Suprapubic skin (tissue), 3 donors: ENCODE measurements around the gene TNFRSF19.

Experiments used
- POLR2A ChIP-seq, 2 donors: fragments of 450-650 bp; IDR thresholded peaks; one replicate each; pipeline ENCODE4 v1.6.1; 2017; ENCODE audit warnings: antibody characterized with exemption in 2 of 2, mild to moderate bottlenecking in 2 of 2, moderate library complexity in 2 of 2
- TF ChIP-seq, protein P1 (sequence below), 2 donors: fragments of 200-600 bp in 1 of 2; fragments of 450-650 bp in 1 of 2; sonication (generic) in 1 of 2; IDR thresholded peaks; one replicate each; pipeline ENCODE4 v1.5.1; 2016 to 2019; ENCODE audit warnings: antibody characterized with exemption in 2 of 2, mild to moderate bottlenecking in 1 of 2, moderate library complexity in 1 of 2

- TF ChIP-seq, protein P1, sequence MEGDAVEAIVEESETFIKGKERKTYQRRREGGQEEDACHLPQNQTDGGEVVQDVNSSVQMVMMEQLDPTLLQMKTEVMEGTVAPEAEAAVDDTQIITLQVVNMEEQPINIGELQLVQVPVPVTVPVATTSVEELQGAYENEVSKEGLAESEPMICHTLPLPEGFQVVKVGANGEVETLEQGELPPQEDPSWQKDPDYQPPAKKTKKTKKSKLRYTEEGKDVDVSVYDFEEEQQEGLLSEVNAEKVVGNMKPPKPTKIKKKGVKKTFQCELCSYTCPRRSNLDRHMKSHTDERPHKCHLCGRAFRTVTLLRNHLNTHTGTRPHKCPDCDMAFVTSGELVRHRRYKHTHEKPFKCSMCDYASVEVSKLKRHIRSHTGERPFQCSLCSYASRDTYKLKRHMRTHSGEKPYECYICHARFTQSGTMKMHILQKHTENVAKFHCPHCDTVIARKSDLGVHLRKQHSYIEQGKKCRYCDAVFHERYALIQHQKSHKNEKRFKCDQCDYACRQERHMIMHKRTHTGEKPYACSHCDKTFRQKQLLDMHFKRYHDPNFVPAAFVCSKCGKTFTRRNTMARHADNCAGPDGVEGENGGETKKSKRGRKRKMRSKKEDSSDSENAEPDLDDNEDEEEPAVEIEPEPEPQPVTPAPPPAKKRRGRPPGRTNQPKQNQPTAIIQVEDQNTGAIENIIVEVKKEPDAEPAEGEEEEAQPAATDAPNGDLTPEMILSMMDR (IDR thresholded peaks at IDR 0.05): no peak
- TF ChIP-seq POLR2A (IDR thresholded peaks at IDR 0.05): no peak
Observed at GRCh38 chr13:23600534-23600933, 30.3 kb downstream of the TNFRSF19 start.
